ENCODE data around the gene ADAM22.

ADAM22 gene

GRCh38 chr7:88223265-88223664 is 289.2 kb downstream of the ADAM22 start:
- DNase-seq: no peak

GRCh38 chr7:88224601-88225275 is 290.7 kb downstream of the ADAM22 start:
- DNase-seq: no peak

- no peak for DNase-seq
These were observed 292.1 kb downstream of the ADAM22 start for GRCh38 chr7:88226201-88226600.

- DNase-seq: no peak
These were observed 292.9 kb downstream of the ADAM22 start for GRCh38 chr7:88226886-88227516.

GRCh38 chr7:88229302-88229995 is 295.4 kb downstream of the ADAM22 start:
- no peak for DNase-seq

- no peak for DNase-seq
These were observed 296.6 kb downstream of the ADAM22 start for GRCh38 chr7:88230646-88231045.

GRCh38 chr7:88233828-88234227 is 299.8 kb downstream of the ADAM22 start:
- no peak for DNase-seq

GRCh38 chr7:88239852-88240251 is 305.8 kb downstream of the ADAM22 start:
- no peak for DNase-seq

- no peak for DNase-seq
These were observed 309.4 kb downstream of the ADAM22 start for GRCh38 chr7:88243345-88243909.

- DNase-seq: no peak
These were observed 310.2 kb downstream of the ADAM22 start for GRCh38 chr7:88244258-88244657.
